IPS-20b (cell line): ENCODE results near the gene TSPAN16.

Source experiments
- H3K27ac ChIP-seq: one replicate; pipeline ENCODE4 v1.5.1; 2013; ENCODE audit warnings: low read length
- H3K27me3 ChIP-seq: 2 replicates; pipeline ENCODE4 v1.6.1; 2013; ENCODE audit warnings: mild to moderate bottlenecking, low read length, inconsistent platforms; ENCODE audit not compliant: insufficient read depth
- H3K36me3 ChIP-seq: 2 replicates; pipeline ENCODE4 v1.6.1; 2013; ENCODE audit warnings: low read depth, mild to moderate bottlenecking, inconsistent platforms, low read length, moderate library complexity; ENCODE audit not compliant: insufficient read depth
- H3K4me1 ChIP-seq: 2 replicates; pipeline ENCODE4 v1.6.1; 2013; ENCODE audit warnings: mild to moderate bottlenecking, control low read depth, inconsistent platforms, low read length, moderate library complexity; ENCODE audit not compliant: insufficient read depth
- H3K4me3 ChIP-seq: 2 replicates; pipeline ENCODE4 v1.5.1; 2013; ENCODE audit warnings: mild to moderate bottlenecking, low read length, inconsistent platforms
- H3K9ac ChIP-seq: 2 replicates; pipeline ENCODE4 v1.6.1; 2013; ENCODE audit warnings: low read depth, mild to moderate bottlenecking, inconsistent platforms, low read length, moderate library complexity
- H3K9me3 ChIP-seq: 2 replicates; pipeline ENCODE4 v1.6.1; 2013; ENCODE audit warnings: mild to moderate bottlenecking, low read depth, low read length, inconsistent platforms; ENCODE audit not compliant: insufficient read depth

The TSPAN16 gene

DNA sequence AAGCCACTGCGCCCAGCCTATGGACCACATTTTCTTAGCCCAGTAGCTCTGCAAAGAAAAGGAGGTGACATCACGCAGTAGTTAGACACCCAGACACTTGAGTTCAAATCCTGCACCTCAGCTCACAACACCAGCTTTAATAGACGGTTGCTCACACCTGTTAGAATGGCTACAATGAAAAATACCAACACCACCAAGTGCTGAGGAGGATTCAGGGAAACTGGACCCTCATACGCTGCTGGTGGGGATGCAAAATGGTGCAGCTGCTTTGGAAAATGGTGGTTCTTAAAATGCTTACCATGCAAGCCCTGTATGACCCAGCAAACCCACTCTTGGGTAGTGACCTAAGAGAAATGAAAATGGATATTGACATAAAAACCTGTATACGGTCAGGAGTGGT lies 22.0 kb upstream of the TSPAN16 start:
- H3K36me3 ChIP-seq: no peaks in the 10 kb centered on the region
- H3K4me3 ChIP-seq: no peak overlapping the region
- no peaks in the 10 kb centered on the region for H3K9me3 ChIP-seq
- no peak overlapping the region for H3K9ac ChIP-seq
- peaks cover 6% of the 10 kb centered on the region; the same call in 1 of the 2 replicates for H3K4me1 ChIP-seq
- H3K27ac ChIP-seq: no peak overlapping the region
- H3K27me3 ChIP-seq: no peaks in the 10 kb centered on the region

DNA sequence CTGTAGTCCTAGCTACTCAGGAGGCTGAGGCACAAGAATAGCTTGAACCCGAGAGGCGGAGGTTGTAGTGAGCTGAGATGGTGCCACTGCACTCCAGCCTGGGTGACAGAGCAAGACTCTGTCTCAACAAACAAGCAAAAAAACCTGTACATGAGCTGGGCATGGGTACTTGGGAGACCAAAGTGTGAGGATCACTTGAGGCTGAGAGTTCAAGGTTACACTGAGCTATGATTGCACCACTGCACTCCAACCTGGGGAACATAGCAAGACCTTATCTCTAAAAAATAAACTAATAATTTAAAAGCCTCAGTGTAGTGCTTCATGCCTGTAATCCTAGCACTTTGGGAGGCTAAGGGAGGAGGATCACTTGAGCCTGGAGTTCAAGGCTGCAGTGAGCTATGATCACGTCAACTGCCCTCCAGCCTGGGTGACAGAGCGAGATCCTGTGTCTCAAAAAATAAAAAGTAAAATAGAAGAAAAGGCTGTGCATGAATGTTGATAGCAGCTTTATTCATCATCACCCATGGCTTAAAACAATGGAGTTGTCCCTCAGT lies 21.4 kb upstream of the TSPAN16 start:
- no peak overlapping the region for H3K27ac ChIP-seq
- no peak overlapping the region for H3K9ac ChIP-seq
- no peaks in the 10 kb centered on the region; the same call in 1 of the 2 replicates for H3K27me3 ChIP-seq
- no peak overlapping the region for H3K4me3 ChIP-seq
- H3K4me1 ChIP-seq: peaks cover 6% of the 10 kb centered on the region; the same call in 1 of the 2 replicates
- H3K36me3 ChIP-seq: no peaks in the 10 kb centered on the region
- H3K9me3 ChIP-seq: no peaks in the 10 kb centered on the region

DNA sequence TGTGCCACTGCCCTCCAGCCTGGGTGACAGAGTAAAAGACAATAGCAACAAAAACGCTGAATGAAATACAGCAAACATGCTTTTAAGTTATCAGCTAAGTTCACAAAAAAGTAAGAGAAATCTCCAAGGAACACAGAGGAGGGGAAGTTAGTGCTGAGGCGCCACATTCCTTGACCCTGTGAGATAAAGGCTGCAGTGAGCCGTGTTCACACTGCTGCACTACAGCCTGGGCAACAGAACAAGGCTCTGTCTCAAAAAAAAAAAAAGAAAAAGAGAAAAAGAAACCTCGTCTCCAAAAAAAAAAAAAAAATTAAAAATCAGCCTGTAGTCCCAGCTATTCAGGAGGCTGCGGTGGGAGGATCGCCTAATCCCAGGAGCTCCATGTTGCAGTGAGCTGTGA lies 17.3 kb upstream of the TSPAN16 start:
- Histone ChIP-seq H3K36me3 (no peaks in the 10 kb centered on the region), H3K27ac (no peak overlapping the region), H3K27me3 (no peaks in the 10 kb centered on the region; the same call in 1 of the 2 replicates), H3K4me3 (no peak overlapping the region), H3K9ac (no peak overlapping the region), H3K9me3 (no peaks in the 10 kb centered on the region; the same call in 1 of the 2 replicates), H3K4me1 (peaks cover 6% of the 10 kb centered on the region; the same call in 1 of the 2 replicates)

DNA sequence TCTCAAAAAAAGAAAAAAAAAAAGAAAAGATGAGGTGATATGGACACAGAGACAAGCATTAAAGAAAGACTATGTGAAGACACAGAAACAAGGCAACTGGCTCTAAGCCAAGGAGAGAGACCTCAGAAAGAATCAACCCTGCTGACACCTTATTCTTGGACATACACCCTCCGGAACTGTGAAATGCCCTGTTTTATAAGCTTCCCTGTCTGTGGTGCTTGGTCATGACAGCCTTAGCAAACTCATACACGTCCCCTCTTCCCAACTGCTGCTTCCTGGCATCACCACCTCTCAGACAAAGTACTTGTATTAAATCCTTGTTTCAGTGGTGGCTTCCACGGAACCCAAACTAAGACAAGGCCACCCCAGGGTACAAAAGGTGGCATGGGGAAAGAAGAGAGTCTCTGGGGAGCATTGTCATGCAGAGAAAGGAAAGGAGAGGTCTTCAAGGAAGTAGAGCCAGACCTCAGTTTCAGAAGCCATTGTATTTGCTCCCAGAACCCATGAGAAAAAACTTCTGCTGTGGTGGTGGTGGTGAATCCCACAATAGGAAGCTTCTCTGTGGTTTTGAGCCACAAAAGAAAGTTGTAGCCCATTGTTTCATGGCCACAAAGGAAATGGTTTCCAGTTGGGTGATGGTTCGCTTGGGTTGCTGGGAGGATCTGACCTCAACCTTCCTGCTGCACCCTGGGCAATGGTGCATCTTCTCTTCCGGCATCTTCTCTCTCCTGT lies 16.3 kb upstream of the TSPAN16 start:
- Histone ChIP-seq H3K4me3 (no peak overlapping the region; the same call in 1 of the 2 replicates), H3K9ac (no peak overlapping the region), H3K36me3 (no peaks in the 10 kb centered on the region), H3K27ac (no peak overlapping the region), H3K4me1 (peaks cover 6% of the 10 kb centered on the region; the same call in 1 of the 2 replicates), H3K27me3 (no peaks in the 10 kb centered on the region; the same call in 1 of the 2 replicates), H3K9me3 (no peaks in the 10 kb centered on the region; the same call in 1 of the 2 replicates)

DNA sequence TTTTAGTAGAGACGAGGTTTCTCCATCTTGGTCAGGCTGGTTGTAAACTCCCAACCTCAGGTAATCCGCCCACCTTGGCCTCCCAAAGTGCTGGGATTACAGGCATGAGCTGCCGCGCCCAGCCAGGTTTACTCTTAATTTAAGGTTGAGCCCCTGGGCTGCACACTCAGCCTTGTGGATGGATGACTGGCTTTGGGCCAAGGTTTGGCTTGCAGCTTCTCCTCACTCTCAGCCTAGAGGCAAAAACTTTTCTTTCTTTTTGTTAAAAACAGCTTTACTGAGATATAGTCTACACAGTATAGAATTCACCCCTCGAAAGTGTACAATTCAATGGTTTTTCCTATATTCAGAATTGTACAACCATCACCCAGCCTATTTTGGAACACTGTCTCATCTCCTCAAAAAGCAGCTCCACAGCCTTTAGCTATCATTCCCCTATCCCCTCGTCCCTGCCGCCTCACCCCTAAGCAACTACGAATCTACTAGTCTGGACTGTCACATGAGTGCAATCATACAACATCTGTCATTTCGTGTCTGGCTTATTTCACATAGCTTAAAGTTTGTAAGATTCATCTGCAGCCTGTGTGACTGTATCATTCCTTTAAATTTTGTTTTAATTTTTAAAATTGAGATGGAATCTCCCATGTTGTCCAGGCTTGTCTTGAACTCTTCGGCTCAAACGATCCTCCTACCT lies 14.5 kb upstream of the TSPAN16 start:
- no peaks in the 10 kb centered on the region for H3K36me3 ChIP-seq
- no peaks in the 10 kb centered on the region; the same call in 1 of the 2 replicates for H3K9me3 ChIP-seq
- H3K9ac ChIP-seq: no peak overlapping the region
- no peaks in the 10 kb centered on the region; the same call in 1 of the 2 replicates for H3K27me3 ChIP-seq
- H3K4me3 ChIP-seq: no peak overlapping the region
- H3K4me1 ChIP-seq: no peaks in the 10 kb centered on the region
- H3K27ac ChIP-seq: no peak overlapping the region

DNA sequence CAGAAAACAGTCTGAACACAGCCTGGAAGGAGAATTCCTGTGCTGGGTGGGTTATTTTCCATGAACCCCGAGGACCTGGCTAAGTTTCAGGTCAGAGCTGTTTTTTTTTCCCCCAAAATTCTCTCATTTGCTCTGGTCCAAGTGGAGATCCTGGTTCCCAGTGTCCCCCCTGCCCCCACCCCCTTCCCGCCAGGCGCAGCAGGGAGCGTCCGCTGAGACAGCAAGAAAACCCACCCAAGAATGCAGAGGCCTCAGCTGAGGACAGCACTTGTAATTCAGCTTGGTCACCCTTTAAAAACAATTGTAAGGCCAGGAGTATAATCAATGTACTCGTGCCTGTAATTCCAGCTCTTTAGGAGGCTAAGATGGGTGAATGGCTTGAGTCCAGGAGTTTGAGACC lies 11.4 kb upstream of the TSPAN16 start:
- Histone ChIP-seq H3K36me3 (no peaks in the 10 kb centered on the region), H3K27me3 (no peaks in the 10 kb centered on the region; the same call in 1 of the 2 replicates)

DNA sequence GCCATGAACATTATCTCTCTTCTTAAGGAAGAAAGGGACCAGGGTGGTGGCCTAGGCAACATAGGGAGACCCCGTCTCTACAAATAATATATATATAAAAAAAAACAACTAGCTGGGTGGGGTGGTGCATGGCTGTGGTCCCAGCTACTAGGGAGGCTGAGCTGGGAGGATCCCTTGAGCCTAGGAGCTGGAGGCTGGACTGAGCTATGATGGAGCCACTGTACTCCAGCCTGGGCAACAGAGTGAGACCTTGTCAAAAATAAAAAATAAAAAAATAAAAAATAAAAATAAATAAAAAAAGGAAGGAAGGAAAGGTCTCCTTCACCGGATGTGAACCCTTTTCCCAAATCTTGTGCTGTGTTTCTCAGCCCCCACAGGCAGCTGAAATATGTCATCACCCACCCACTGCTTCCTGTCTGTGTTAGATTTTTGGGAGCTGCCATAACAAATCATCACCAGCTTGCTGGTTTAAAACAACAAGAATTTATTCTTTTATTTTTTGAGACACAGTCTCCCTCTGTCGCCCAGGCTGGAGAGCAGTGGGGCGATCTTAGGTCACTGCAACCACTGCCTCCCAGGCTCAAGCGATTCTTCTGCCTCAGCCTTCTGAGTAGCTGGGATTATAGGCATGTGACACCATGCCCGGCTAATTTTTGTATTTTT lies 9.5 kb upstream of the TSPAN16 start:
- no peaks in the 10 kb centered on the region for H3K36me3 ChIP-seq
- H3K27me3 ChIP-seq: no peaks in the 10 kb centered on the region
- H3K4me3 ChIP-seq: no peak overlapping the region
- H3K9me3 ChIP-seq: no peaks in the 10 kb centered on the region
- no peaks in the 10 kb centered on the region for H3K4me1 ChIP-seq
- H3K27ac ChIP-seq: no peak overlapping the region
- H3K9ac ChIP-seq: no peak overlapping the region

More for the DNA sequence above, 11.4 kb upstream of the TSPAN16 start:
- no peaks in the 10 kb centered on the region for H3K4me1 ChIP-seq
- H3K4me3 ChIP-seq: no peak overlapping the region
- no peaks in the 10 kb centered on the region; the same call in 1 of the 2 replicates for H3K9me3 ChIP-seq
- no peak overlapping the region for H3K27ac ChIP-seq
- H3K9ac ChIP-seq: no peak overlapping the region

DNA sequence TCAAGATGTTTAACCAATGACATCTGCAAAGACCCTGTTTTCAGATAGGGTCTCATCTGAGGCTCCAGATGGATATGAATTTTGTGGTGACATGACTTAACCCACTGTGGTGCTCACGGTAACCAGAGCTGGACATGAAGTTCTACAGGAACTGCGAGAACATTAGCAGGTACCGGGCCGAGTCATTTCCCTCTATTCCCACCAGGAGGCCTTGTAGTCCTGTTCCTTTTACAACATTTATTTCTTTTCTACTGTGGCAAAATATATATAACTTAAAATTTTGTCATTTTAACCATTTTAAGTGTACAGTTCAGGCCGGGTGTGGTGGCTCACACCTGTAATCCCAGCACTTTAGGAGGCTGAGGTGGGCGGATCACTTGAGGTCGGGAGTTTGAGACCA lies 7.6 kb upstream of the TSPAN16 start:
- no peaks in the 10 kb centered on the region for H3K36me3 ChIP-seq
- no peak overlapping the region for H3K9ac ChIP-seq
- no peak overlapping the region for H3K4me3 ChIP-seq
- H3K4me1 ChIP-seq: no peaks in the 10 kb centered on the region
- no peak overlapping the region for H3K27ac ChIP-seq
- no peaks in the 10 kb centered on the region for H3K27me3 ChIP-seq
- H3K9me3 ChIP-seq: no peaks in the 10 kb centered on the region

DNA sequence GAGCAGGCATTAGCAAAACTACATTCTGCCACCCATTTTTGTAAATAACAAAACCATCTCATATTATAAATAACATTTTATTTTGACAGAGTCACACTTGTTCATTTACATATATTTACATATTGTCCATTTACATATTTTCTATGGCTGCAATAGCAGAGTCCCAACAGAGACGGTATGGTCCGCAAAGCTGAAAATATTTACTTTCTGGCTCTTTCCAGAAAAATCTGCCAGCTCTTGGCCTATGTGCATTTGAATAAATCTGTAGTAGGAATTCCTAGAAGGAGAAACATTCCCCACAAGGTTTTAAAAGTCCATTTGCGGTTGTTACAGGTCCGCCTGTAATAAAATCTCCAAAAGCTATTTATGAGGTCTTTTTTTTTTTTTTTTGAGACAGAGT lies 5.7 kb upstream of the TSPAN16 start:
- Histone ChIP-seq H3K9me3 (no peaks in the 10 kb centered on the region), H3K4me1 (peaks cover 3% of the 10 kb centered on the region; the same call in 1 of the 2 replicates), H3K27me3 (no peaks in the 10 kb centered on the region), H3K4me3 (no peak overlapping the region), H3K9ac (no peak overlapping the region), H3K36me3 (no peaks in the 10 kb centered on the region), H3K27ac (no peak overlapping the region)

DNA sequence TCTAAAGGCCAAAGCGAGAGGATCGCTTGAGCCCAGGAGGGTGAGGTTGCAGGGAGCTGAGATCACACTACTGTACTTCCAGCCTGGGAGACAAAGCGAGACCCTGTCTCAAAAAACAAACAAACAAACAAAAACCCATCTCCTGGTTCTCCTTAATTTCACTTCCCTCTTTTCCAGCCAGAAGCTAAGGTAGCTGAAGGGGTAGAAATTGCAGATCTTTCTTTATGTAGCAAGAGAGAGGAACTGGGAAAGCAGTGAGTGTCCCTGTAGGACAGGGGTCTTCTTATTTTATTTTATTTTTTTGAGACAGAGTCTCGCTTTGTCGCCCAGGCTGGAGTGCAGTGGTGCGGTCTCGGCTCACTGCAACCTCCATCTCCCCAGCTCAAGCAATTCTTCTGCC lies 4.5 kb upstream of the TSPAN16 start:
- Histone ChIP-seq H3K9me3 (no peaks in the 10 kb centered on the region), H3K4me3 (no peak overlapping the region), H3K27me3 (no peaks in the 10 kb centered on the region), H3K4me1 (peaks cover 3% of the 10 kb centered on the region; the same call in 1 of the 2 replicates), H3K27ac (no peak overlapping the region), H3K9ac (no peak overlapping the region), H3K36me3 (no peaks in the 10 kb centered on the region)

DNA sequence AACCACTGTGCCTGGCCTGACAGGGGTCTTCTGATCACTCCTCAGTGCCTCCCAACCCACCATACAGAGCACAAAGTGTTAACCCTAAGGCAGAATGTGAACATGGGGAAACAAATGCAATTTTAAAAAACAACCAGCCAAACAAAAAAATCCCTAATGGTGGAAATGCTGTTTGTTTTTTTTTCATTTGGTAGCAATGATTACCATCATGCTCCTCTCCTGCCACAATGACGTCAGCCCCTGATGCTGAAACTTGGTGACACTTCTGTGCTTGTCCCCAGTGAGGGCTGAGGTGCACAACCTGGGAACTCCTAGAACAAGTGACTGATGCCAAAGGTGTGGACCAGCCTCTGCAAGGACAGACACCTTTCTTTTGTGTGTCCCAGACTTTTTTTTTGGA lies 4.0 kb upstream of the TSPAN16 start:
- Histone ChIP-seq H3K4me1 (peaks cover 3% of the 10 kb centered on the region; the same call in 1 of the 2 replicates), H3K27me3 (no peaks in the 10 kb centered on the region), H3K36me3 (no peaks in the 10 kb centered on the region), H3K9ac (no peak overlapping the region), H3K27ac (no peak overlapping the region), H3K4me3 (no peak overlapping the region), H3K9me3 (no peaks in the 10 kb centered on the region)
